Measurements from ENCODE around the gene CYP3A5.
"Not testable (repeated sequence)": the region's sequence is repeated elsewhere in the genome, so short reads cannot be mapped to it uniquely, and the experiment has no call there.

Gene CYP3A5

GRCh38 chr7:99638731-99639130, 41.1 kb downstream of the CYP3A5 start:
- no peak for DNase-seq (ENCODE audit: low spot score)

GRCh38 chr7:99637414-99637813, 42.4 kb downstream of the CYP3A5 start:
- DNase-seq (ENCODE audit: low spot score) = not testable (repeated sequence)

- DNase-seq (ENCODE audit: low spot score) = peak; percentile 18
Measured at GRCh38 chr7:99631295-99632109, 48.3 kb downstream of the CYP3A5 start.

- DNase-seq (ENCODE audit: low spot score) = no peak
Measured at GRCh38 chr7:99629643-99630042, 50.2 kb downstream of the CYP3A5 start.

GRCh38 chr7:99628471-99629465, 51.0 kb downstream of the CYP3A5 start:
- no peak for DNase-seq (ENCODE audit: low spot score)

- no peak for DNase-seq (ENCODE audit: low spot score)
Measured at GRCh38 chr7:99627513-99627912, 52.3 kb downstream of the CYP3A5 start.

GRCh38 chr7:99626661-99627060, 53.1 kb downstream of the CYP3A5 start:
- DNase-seq (ENCODE audit: low spot score) = no peak

GRCh38 chr7:99625961-99626360, 53.8 kb downstream of the CYP3A5 start:
- DNase-seq (ENCODE audit: low spot score) = no peak

- no peak for DNase-seq (ENCODE audit: low spot score)
Measured at GRCh38 chr7:99625321-99625720, 54.5 kb downstream of the CYP3A5 start.

GRCh38 chr7:99624484-99624883, 55.3 kb downstream of the CYP3A5 start:
- DNase-seq (ENCODE audit: low spot score) = no peak

GRCh38 chr7:99623702-99624447, 55.9 kb downstream of the CYP3A5 start:
- no peak for DNase-seq (ENCODE audit: low spot score)

GRCh38 chr7:99623091-99623693, 56.6 kb downstream of the CYP3A5 start:
- no peak for DNase-seq (ENCODE audit: low spot score)

- no peak for DNase-seq (ENCODE audit: low spot score)
Measured at GRCh38 chr7:99622596-99622995, 57.2 kb downstream of the CYP3A5 start.

GRCh38 chr7:99621271-99621670, 58.5 kb downstream of the CYP3A5 start:
- DNase-seq (ENCODE audit: low spot score) = no peak

GRCh38 chr7:99619571-99620130, 60.1 kb downstream of the CYP3A5 start:
- DNase-seq (ENCODE audit: low spot score) = no peak

GRCh38 chr7:99618726-99619125, 61.1 kb downstream of the CYP3A5 start:
- DNase-seq (ENCODE audit: low spot score) = peak; percentile 34

- DNase-seq (ENCODE audit: low spot score) = no peak
Measured at GRCh38 chr7:99617192-99617781, 62.5 kb downstream of the CYP3A5 start.

GRCh38 chr7:99616359-99617191, 63.2 kb downstream of the CYP3A5 start, which contains the start of gene ZSCAN25:
Gene ZSCAN25 (plus strand): TSS chr7:99616946. CDS start chr7:99619607, 2,661 bp downstream.
- DNase-seq (ENCODE audit: low spot score) = peak; percentile 96

- DNase-seq (ENCODE audit: low spot score) = no peak
Measured at GRCh38 chr7:99615989-99616358, 63.8 kb downstream of the CYP3A5 start.

- DNase-seq (ENCODE audit: low spot score) = no peak
Measured at GRCh38 chr7:99614495-99614894, 65.3 kb downstream of the CYP3A5 start.

Data from GM03348 (cell line).